ENCODE results near the gene CARD14. TPM values are rescaled to one million over a fixed set of nuclear protein-coding genes. Genes with fewer than 3 reads are reported as not detected.

CARD14 gene
- total RNA-seq, 1 experiment from 2014 or later = 16.5 TPM

- H2AFZ ChIP-seq = no peak overlapping the region
- H4K20me1 ChIP-seq (ENCODE audit: insufficient read depth) = no peaks in the 10 kb centered on the region
- TF ChIP-seq EZH2 (IDR thresholded peaks at IDR 0.05; ENCODE audit: low read depth) (no peak), CTCF (conservative IDR thresholded peaks at IDR 0.05) (no peak)
- no peaks in the 10 kb centered on the region for H3K27me3 ChIP-seq (ENCODE audit: insufficient read depth, low read depth)
- H3K4me2 ChIP-seq = no peak overlapping the region
- H3K4me3 ChIP-seq = no peak overlapping the region
- CTCF ChIA-PET = no interaction called here
- no peaks in the 10 kb centered on the region; the same call in 1 of the 2 replicates for H3K9me3 ChIP-seq (ENCODE audit: insufficient read depth, low read depth)
- no peaks in the 10 kb centered on the region for H3K4me1 ChIP-seq (replicated peaks; ENCODE audit: insufficient read depth)
- intact Hi-C loops (cut with micrococcal nuclease; ENCODE audit: unreplicated experiment) = no loop called here
- POLR2A ChIA-PET (ENCODE audit: unreplicated experiment) = no interaction called here
- no TSS peak for BruUV-seq (replicated peaks)
- H3K9me2 ChIP-seq (ENCODE audit: insufficient read depth) = no peaks in the 10 kb centered on the region
- no peaks in the 10 kb centered on the region for H3K36me3 ChIP-seq (ENCODE audit: low read depth)
- no peaks in the 10 kb centered on the region for H3K79me2 ChIP-seq (ENCODE audit: low read depth)
- H3K27ac ChIP-seq = no peak overlapping the region
- DNase-seq = no peak
- H3F3A ChIP-seq (ENCODE audit: insufficient read depth, low read depth) = no peaks in the 10 kb centered on the region
These were observed 67.1 kb downstream of the CARD14 start for GRCh38 chr17:80236911-80237310.

GRCh38 chr17:80237386-80237785 is 67.6 kb downstream of the CARD14 start:
- POLR2A ChIA-PET (ENCODE audit: unreplicated experiment) = no interaction called here
- CTCF ChIA-PET = no interaction called here

DNA sequence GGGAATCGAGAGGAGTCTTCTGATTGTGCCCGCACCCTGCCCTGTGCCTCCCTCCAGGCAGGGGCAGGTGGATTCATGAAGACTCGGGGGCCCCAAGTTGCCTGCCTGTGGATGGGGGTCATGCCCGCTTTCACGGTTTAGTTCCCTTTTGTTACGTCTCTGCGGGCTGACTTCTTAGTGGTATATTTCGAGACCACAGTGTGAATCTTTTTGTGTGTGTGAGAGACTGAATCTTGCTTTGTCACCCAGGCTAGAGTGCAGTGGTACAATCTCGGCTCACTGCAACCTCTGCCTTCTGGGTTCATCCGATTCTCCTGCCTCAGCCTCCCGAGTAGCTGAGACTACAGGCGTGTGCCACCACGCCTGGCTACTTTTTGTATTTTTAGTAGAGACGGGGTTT is 72.7 kb downstream of the CARD14 start:
- no peaks in the 10 kb centered on the region for H3K9me2 ChIP-seq (ENCODE audit: insufficient read depth)
- no peaks in the 10 kb centered on the region for H3K9me3 ChIP-seq (ENCODE audit: insufficient read depth, low read depth)
- TF ChIP-seq CTCF (conservative IDR thresholded peaks at IDR 0.05) = no peak
- TF ChIP-seq EZH2 (IDR thresholded peaks at IDR 0.05; ENCODE audit: low read depth) = no peak
- no peaks in the 10 kb centered on the region for H4K20me1 ChIP-seq (ENCODE audit: insufficient read depth)
- no peaks in the 10 kb centered on the region for H3K4me1 ChIP-seq (replicated peaks; ENCODE audit: insufficient read depth)
- CTCF ChIA-PET = no interaction called here
- H3K79me2 ChIP-seq (ENCODE audit: low read depth) = no peaks in the 10 kb centered on the region
- BruUV-seq (replicated peaks) = no TSS peak
- H3K36me3 ChIP-seq (ENCODE audit: low read depth) = no peaks in the 10 kb centered on the region
- H3K27me3 ChIP-seq (ENCODE audit: insufficient read depth, low read depth) = no peaks in the 10 kb centered on the region
- POLR2A ChIA-PET (ENCODE audit: unreplicated experiment) = no interaction called here
- intact Hi-C loops (cut with micrococcal nuclease; ENCODE audit: unreplicated experiment) = no loop called here
- no peak overlapping the region for H3K4me2 ChIP-seq
- no peak for DNase-seq
- no peak overlapping the region for H2AFZ ChIP-seq
- H3F3A ChIP-seq (ENCODE audit: insufficient read depth, low read depth) = no peaks in the 10 kb centered on the region
- H3K4me3 ChIP-seq = no peak overlapping the region
- no peak overlapping the region for H3K27ac ChIP-seq

More at GRCh38 chr17:80237386-80237785, 67.6 kb downstream of the CARD14 start:
- H3K4me2 ChIP-seq = no peak overlapping the region
- no peaks in the 10 kb centered on the region for H3K36me3 ChIP-seq (ENCODE audit: low read depth)
- H4K20me1 ChIP-seq (ENCODE audit: insufficient read depth) = no peaks in the 10 kb centered on the region
- no peak overlapping the region for H3K27ac ChIP-seq
- H3K9me3 ChIP-seq (ENCODE audit: insufficient read depth, low read depth) = no peaks in the 10 kb centered on the region; the same call in 1 of the 2 replicates
- H3K9me2 ChIP-seq (ENCODE audit: insufficient read depth) = no peaks in the 10 kb centered on the region
- no peak for TF ChIP-seq EZH2 (IDR thresholded peaks at IDR 0.05; ENCODE audit: low read depth)
- no peak for TF ChIP-seq CTCF (conservative IDR thresholded peaks at IDR 0.05)
- BruUV-seq (replicated peaks) = no TSS peak
- intact Hi-C loops (cut with micrococcal nuclease; ENCODE audit: unreplicated experiment) = no loop called here
- H2AFZ ChIP-seq = no peak overlapping the region
- H3K79me2 ChIP-seq (ENCODE audit: low read depth) = no peaks in the 10 kb centered on the region
- H3K4me3 ChIP-seq = no peak overlapping the region
- H3K27me3 ChIP-seq (ENCODE audit: insufficient read depth, low read depth) = no peaks in the 10 kb centered on the region
- no peaks in the 10 kb centered on the region for H3K4me1 ChIP-seq (replicated peaks; ENCODE audit: insufficient read depth)
- no peak for DNase-seq
- no peaks in the 10 kb centered on the region for H3F3A ChIP-seq (ENCODE audit: insufficient read depth, low read depth)

Data from PC-9 (cell line).